ENCODE measurements around the gene RPS28. TPM values are rescaled to one million over a fixed set of nuclear protein-coding genes. Genes with fewer than 3 reads are reported as not detected.

RPS28 gene
- total RNA-seq: 414 and 638 TPM in 2 replicates

GRCh38 chr19:8321067-8321985, at the start of gene RPS28, which contains the start of gene NDUFA7:
TSS of gene RPS28 (plus strand) at chr19:8321496. CDS start at chr19:8321531, 35 bp downstream.
TSS of gene NDUFA7 (minus strand) at chr19:8321375. CDS start at chr19:8321358, 17 bp downstream.

GRCh38 chr19:8307965-8308866, 13.1 kb upstream of the RPS28 start, which contains the start of gene CD320:
TSS of gene CD320 (minus strand) at chr19:8308358. CDS start at chr19:8308290, 68 bp downstream.

DNA sequence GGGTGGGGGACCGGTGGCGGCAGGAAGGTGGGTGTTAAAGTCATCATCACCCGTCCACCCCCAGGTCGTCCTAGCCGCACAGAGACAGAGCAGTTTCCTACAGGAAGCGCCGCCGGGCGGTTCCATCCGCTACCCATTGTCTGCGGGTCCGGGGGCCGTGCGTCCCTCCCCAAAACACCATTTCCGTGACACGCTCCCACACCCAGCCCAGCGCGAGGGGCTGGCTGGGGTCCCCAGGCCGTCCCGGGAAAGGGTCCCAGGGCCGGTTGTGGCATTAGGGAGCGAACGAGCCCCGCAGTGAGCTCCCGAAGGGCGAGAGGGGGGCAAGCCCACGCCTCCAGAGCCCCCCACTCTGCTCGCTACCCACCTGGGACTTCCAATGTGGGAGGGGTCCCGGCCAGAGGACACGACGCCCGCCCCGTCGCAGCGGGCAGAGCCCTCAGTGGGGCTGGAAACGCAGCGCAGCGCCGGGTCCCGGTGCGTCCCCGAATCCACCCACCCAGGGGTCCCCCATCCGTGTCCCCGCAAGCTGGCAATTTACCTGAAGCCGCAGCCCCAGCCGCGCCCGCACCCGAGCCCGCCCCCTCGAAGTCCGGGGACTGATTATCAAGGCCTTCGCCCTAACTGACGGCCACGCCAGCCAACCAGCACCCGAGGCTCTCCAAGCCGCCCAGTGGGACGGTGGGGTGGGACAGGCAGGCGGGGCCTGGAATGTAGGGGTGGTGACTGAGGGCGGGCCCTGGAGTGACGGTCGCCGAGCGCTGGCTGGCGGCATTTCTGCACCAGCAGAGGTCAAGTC, 21.6 kb downstream of the RPS28 start, which contains the start of gene KANK3:
TSS of gene KANK3 (minus strand) at position 579 of the 799 bp plus-strand sequence. CDS start 5,434 bp downstream, outside the sequence.

GRCh38 chr19:8363803-8364771, 42.8 kb downstream of the RPS28 start, which contains the start of gene ANGPTL4:
TSS of gene ANGPTL4 (plus strand) at chr19:8364155. CDS start at chr19:8364322, 167 bp downstream.

Other genes with a start within 250 kb of the RPS28 start
- not detected in 2 replicates for gene FBN3, start 171.9 kb upstream of the RPS28 start, total RNA-seq
- gene CERS4, start 112.1 kb upstream of the RPS28 start, total RNA-seq: 10.3 and 14.3 TPM in 2 replicates
- gene CD320, start 13.1 kb upstream of the RPS28 start, total RNA-seq: 66.4 and 99.0 TPM in 2 replicates
- 47.5 and 63.2 TPM in 2 replicates for gene NDUFA7, start 121 bp upstream of the RPS28 start, total RNA-seq
- 0.81 and 1.1 TPM in 2 replicates for gene KANK3, start 21.8 kb downstream of the RPS28 start, total RNA-seq
- 290 and 481 TPM in 2 replicates for gene ANGPTL4, start 42.7 kb downstream of the RPS28 start, total RNA-seq
- 22.6 and 44.9 TPM in 2 replicates for gene RAB11B, start 68.9 kb downstream of the RPS28 start, total RNA-seq
- gene MARCHF2, start 91.8 kb downstream of the RPS28 start, total RNA-seq: 84.1 and 101 TPM in 2 replicates
- 52.5 and 65.5 TPM in 2 replicates for gene HNRNPM, start 123.5 kb downstream of the RPS28 start, total RNA-seq
- gene PRAM1, start 181.1 kb downstream of the RPS28 start, total RNA-seq: not detected in 2 replicates
- gene ZNF414, start 192.7 kb downstream of the RPS28 start, total RNA-seq: 2.9 and 12.6 TPM in 2 replicates